Activated T-cell treated with anti-CD3 and anti-CD28 coated beads, Interleukin-2, amount 50 U/mL, for 4 hours (primary cell): ENCODE data around the gene AHSP. TPM values are rescaled to one million over a fixed set of nuclear protein-coding genes. Genes with fewer than 3 reads are reported as not detected.
A peak's percentile ranks its signal among the peaks of the same experiment; 100 is the strongest.
"Not testable (repeated sequence)": the region's sequence is repeated elsewhere in the genome, so short reads cannot be mapped to it uniquely, and the experiment has no call there.

Source experiments
- ATAC-seq, 2 donors: fragments of 200-7000 bp; cut with Tn5 transposase; one replicate each; pipeline ENCODE4 v1.10.0; 2021
- DNase-seq: peaks from one replicate; pipeline ENCODE4 v3.0.0-alpha.2; 2020
- H3K27me3 Mint-ChIP-seq: one replicate; pipeline ENCODE4 v1.8.0; 2021; ENCODE audit warnings: low read depth, mixed read lengths
- H3K36me3 Mint-ChIP-seq: one replicate; pipeline ENCODE4 v1.8.0; 2022; ENCODE audit warnings: mixed read lengths; ENCODE audit not compliant: insufficient read depth
- H3K4me1 Mint-ChIP-seq: one replicate; pipeline ENCODE4 v1.8.0; 2021; ENCODE audit warnings: low read depth, mixed read lengths
- H3K4me3 Mint-ChIP-seq: one replicate; pipeline ENCODE4 v1.8.0; 2021; ENCODE audit warnings: mild to moderate bottlenecking, moderate library complexity, mixed read lengths
- H3K9me3 Mint-ChIP-seq: one replicate; pipeline ENCODE4 v1.8.0; 2021; ENCODE audit warnings: mixed read lengths
- total RNA-seq, 3 donors: library from RNA; stranded (reverse); gene quantifications; one replicate each; pipeline ENCODE4 v1.2.1, GENCODE V29; 2021

Gene AHSP
- total RNA-seq, 3 donors from 2014 or later = not detected

GRCh38 chr16:31531096-31531495, 3.4 kb downstream of the AHSP start:
- H3K27me3 Mint-ChIP-seq = peaks cover 36% of the 10 kb centered on the region
- no peaks in the 10 kb centered on the region for H3K9me3 Mint-ChIP-seq
- DNase-seq = no peak
- H3K4me1 Mint-ChIP-seq = peaks cover 16% of the 10 kb centered on the region
- ATAC-seq = no peak
- H3K4me3 Mint-ChIP-seq = no peak overlapping the region
- H3K36me3 Mint-ChIP-seq = no peaks in the 10 kb centered on the region

- Mint-ChIP-seq H3K27me3 (peaks cover 39% of the 10 kb centered on the region), H3K9me3 (no peaks in the 10 kb centered on the region), H3K4me1 (peaks cover 16% of the 10 kb centered on the region), H3K4me3 (no peak overlapping the region), H3K36me3 (no peaks in the 10 kb centered on the region)
- no peak for ATAC-seq
- no peak for DNase-seq
These were observed 4.4 kb downstream of the AHSP start for GRCh38 chr16:31532120-31532519.

GRCh38 chr16:31532896-31533295, 5.2 kb downstream of the AHSP start:
- ATAC-seq (no peak), DNase-seq (no peak)
- H3K27me3 Mint-ChIP-seq = peaks cover 39% of the 10 kb centered on the region
- H3K36me3 Mint-ChIP-seq = no peaks in the 10 kb centered on the region
- peaks cover 16% of the 10 kb centered on the region for H3K4me1 Mint-ChIP-seq
- H3K4me3 Mint-ChIP-seq = no peak overlapping the region
- no peaks in the 10 kb centered on the region for H3K9me3 Mint-ChIP-seq

GRCh38 chr16:31535737-31536136, 8.0 kb downstream of the AHSP start:
- ATAC-seq (no peak), DNase-seq (no peak)
- H3K27me3 Mint-ChIP-seq = peaks cover 43% of the 10 kb centered on the region
- peaks cover 6% of the 10 kb centered on the region for H3K4me1 Mint-ChIP-seq
- no peak overlapping the region for H3K4me3 Mint-ChIP-seq
- no peaks in the 10 kb centered on the region for H3K36me3 Mint-ChIP-seq
- peaks cover 5% of the 10 kb centered on the region for H3K9me3 Mint-ChIP-seq

GRCh38 chr16:31536804-31537361, 9.2 kb downstream of the AHSP start:
- Mint-ChIP-seq H3K4me1 (peaks cover 6% of the 10 kb centered on the region), H3K4me3 (no peak overlapping the region), H3K36me3 (no peaks in the 10 kb centered on the region), H3K27me3 (peaks cover 43% of the 10 kb centered on the region), H3K9me3 (peaks cover 5% of the 10 kb centered on the region)
- no peak for ATAC-seq
- DNase-seq = no peak

- Mint-ChIP-seq H3K4me3 (no peak overlapping the region), H3K27me3 (peaks cover 43% of the 10 kb centered on the region)
These were observed 9.9 kb downstream of the AHSP start for GRCh38 chr16:31537362-31538242.

GRCh38 chr16:31538243-31538598, 10.5 kb downstream of the AHSP start:
- H3K36me3 Mint-ChIP-seq, H3K4me3 Mint-ChIP-seq, H3K4me1 Mint-ChIP-seq, DNase-seq, ATAC-seq: not testable (repeated sequence)
- peaks cover 10% of the 10 kb centered on the region for H3K9me3 Mint-ChIP-seq
- peaks cover 39% of the 10 kb centered on the region for H3K27me3 Mint-ChIP-seq

More at GRCh38 chr16:31537362-31538242, 9.9 kb downstream of the AHSP start:
- Mint-ChIP-seq H3K4me1 (peaks cover 6% of the 10 kb centered on the region), H3K9me3 (peaks cover 10% of the 10 kb centered on the region), H3K36me3 (no peaks in the 10 kb centered on the region)
- DNase-seq (no peak), ATAC-seq (peak; percentile 43 to 46)

- H3K4me1 Mint-ChIP-seq, H3K4me3 Mint-ChIP-seq, DNase-seq, H3K36me3 Mint-ChIP-seq, ATAC-seq: not testable (repeated sequence)
- Mint-ChIP-seq H3K9me3 (peaks cover 14% of the 10 kb centered on the region), H3K27me3 (peaks cover 34% of the 10 kb centered on the region)
These were observed 12.1 kb downstream of the AHSP start for GRCh38 chr16:31539762-31540161.

- no peak for ATAC-seq
- Mint-ChIP-seq H3K4me1 (peaks cover 5% of the 10 kb centered on the region), H3K27me3 (peaks cover 23% of the 10 kb centered on the region), H3K36me3 (no peaks in the 10 kb centered on the region), H3K4me3 (no peak overlapping the region), H3K9me3 (peaks cover 14% of the 10 kb centered on the region)
- DNase-seq = no peak
These were observed 15.1 kb downstream of the AHSP start for GRCh38 chr16:31542763-31543162.

- Mint-ChIP-seq H3K4me1 (no peaks in the 10 kb centered on the region), H3K9me3 (no peaks in the 10 kb centered on the region)
These were observed 33.9 kb downstream of the AHSP start for GRCh38 chr16:31561426-31562233.

GRCh38 chr16:31568577-31569359, 41.1 kb downstream of the AHSP start:
- ATAC-seq (peak; percentile 40 to 50), DNase-seq (no peak)
- H3K27me3 Mint-ChIP-seq = peaks cover 64% of the 10 kb centered on the region
- peaks cover 15% of the 10 kb centered on the region for H3K9me3 Mint-ChIP-seq
- peak overlapping the region; percentile 35 for H3K4me3 Mint-ChIP-seq
- H3K4me1 Mint-ChIP-seq = peaks cover 3% of the 10 kb centered on the region
- no peaks in the 10 kb centered on the region for H3K36me3 Mint-ChIP-seq

More at GRCh38 chr16:31561426-31562233, 33.9 kb downstream of the AHSP start:
- Mint-ChIP-seq H3K27me3 (peaks cover 29% of the 10 kb centered on the region), H3K4me3 (no peak overlapping the region), H3K36me3 (no peaks in the 10 kb centered on the region)
- DNase-seq (no peak), ATAC-seq (no peak)

GRCh38 chr16:31569360-31569717, 41.6 kb downstream of the AHSP start:
- peaks cover 66% of the 10 kb centered on the region for H3K27me3 Mint-ChIP-seq
- peaks cover 15% of the 10 kb centered on the region for H3K9me3 Mint-ChIP-seq
- ATAC-seq (peak; percentile 48 to 51), DNase-seq (no peak)
- no peaks in the 10 kb centered on the region for H3K36me3 Mint-ChIP-seq
- H3K4me1 Mint-ChIP-seq = peaks cover 3% of the 10 kb centered on the region
- no peak overlapping the region for H3K4me3 Mint-ChIP-seq

- H3K36me3 Mint-ChIP-seq = no peaks in the 10 kb centered on the region
- peaks cover 3% of the 10 kb centered on the region for H3K4me1 Mint-ChIP-seq
- no peak overlapping the region for H3K4me3 Mint-ChIP-seq
- H3K27me3 Mint-ChIP-seq = peaks cover 49% of the 10 kb centered on the region
- ATAC-seq (no peak), DNase-seq (no peak)
- H3K9me3 Mint-ChIP-seq = peaks cover 28% of the 10 kb centered on the region
These were observed 45.1 kb downstream of the AHSP start for GRCh38 chr16:31572821-31573220.

GRCh38 chr16:31574159-31574558, 46.5 kb downstream of the AHSP start:
- H3K27me3 Mint-ChIP-seq = peaks cover 37% of the 10 kb centered on the region
- H3K9me3 Mint-ChIP-seq = peaks cover 39% of the 10 kb centered on the region
- not testable (repeated sequence) for H3K4me1 Mint-ChIP-seq, ATAC-seq, DNase-seq, H3K36me3 Mint-ChIP-seq, H3K4me3 Mint-ChIP-seq
